ENCODE data around the gene SULT4A1.

The SULT4A1 gene

DNA sequence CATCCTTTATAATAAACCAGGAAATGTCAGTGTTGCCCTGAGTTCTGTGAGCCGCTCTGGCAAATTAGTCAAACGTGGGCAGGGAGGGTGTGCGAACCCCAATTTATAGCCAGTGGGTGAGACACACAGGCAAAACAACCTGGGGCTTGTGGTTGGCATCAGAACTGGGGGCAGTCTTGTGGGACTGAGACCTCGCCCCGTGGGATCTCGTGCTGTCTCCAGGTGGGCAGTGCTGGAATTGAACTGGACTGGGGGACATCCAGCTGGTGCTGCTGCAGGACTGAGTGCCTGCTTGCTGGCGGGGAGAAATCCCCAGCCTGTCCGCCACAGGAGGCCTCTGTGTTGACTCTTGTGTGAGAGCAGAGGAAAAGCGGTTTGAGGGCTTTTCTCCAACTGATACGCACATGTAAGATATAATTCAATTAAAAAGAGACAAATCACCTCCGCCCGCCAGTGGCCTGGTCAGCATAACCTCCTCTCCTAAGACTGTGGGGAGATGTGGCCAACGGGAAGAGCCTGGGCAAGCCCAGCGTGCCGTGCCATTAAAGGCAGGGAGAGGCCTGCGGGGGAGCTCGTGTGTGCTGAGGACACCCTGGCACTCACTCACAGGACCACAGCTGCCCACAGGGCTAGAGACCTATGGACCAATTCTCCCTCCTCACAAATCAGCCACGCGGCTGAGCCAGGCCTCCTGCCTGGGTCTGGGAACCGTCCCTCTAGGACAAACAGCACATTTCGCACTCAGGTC lies 18.4 kb downstream of the SULT4A1 start:
- no peak for DNase-seq

- no peak for DNase-seq
Measured at GRCh38 chr22:43841742-43842141, 20.6 kb downstream of the SULT4A1 start.

GRCh38 chr22:43840851-43841250 lies 21.5 kb downstream of the SULT4A1 start:
- no peak for DNase-seq

DNA sequence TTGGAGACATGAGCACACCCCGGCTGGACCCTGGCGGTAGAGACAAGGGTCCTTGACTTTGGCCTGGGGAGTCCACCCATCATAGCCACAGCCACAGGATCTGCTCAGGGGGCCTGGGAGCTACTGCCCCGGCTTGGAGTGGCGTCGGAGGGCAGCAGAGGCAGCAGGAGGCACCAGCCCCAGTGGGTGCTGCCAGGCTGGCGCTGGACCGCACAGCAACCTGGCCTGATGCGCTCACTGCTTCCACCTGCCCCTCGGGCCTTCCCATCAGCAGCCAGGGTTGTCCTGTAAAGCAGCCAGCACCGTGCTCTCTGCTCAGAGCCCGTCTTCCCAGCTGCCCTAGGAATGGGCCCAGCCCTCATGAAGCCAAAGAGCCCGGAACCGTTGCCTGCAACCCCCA lies 21.9 kb downstream of the SULT4A1 start:
- no peak for DNase-seq

GRCh38 chr22:43839781-43840180 lies 22.5 kb downstream of the SULT4A1 start:
- no peak for DNase-seq

- no peak for DNase-seq
Measured at GRCh38 chr22:43838571-43839307, 23.6 kb downstream of the SULT4A1 start.

DNA sequence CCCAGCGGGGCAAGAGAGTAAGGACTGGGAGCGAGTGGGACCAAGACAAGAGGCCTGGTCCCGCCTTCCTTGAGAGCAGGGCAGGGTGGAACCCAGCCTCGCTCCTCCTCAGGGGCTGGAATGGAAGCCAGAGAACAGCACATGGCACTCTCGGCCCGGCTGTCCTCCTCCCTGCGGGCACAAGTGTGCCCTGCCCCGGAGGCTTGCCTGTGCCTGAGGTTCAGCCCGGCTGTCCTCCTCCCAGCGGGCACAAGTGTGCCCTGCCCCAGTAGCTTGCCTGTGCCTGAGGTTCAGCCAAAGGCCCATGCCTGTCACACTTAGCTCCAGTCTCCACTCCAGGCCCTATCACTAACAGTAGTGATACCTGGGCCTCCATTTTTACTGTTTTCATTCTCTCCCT lies 24.2 kb downstream of the SULT4A1 start:
- no peak for DNase-seq

GRCh38 chr22:43837666-43838065 lies 24.6 kb downstream of the SULT4A1 start:
- DNase-seq: no peak

DNA sequence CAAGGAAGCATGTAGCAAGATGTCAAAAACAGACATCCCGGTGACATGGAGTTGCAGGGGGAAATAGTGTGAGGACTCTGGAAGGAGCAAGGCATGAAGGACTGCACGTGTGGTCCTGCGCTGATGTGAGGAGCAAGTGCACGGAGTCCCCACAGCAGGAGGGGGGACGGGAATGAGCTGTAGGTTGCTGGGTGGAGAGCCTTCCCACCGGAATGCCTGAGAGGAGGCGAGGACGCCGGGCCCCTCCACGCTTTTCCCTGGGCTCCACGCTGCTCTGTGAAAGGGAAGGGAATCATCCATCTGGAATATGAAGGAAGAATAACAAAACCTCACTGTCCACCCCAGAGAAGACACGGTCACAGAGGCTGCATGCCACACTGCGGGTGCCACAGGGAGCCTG lies 26.6 kb downstream of the SULT4A1 start:
- no peak for DNase-seq

DNA sequence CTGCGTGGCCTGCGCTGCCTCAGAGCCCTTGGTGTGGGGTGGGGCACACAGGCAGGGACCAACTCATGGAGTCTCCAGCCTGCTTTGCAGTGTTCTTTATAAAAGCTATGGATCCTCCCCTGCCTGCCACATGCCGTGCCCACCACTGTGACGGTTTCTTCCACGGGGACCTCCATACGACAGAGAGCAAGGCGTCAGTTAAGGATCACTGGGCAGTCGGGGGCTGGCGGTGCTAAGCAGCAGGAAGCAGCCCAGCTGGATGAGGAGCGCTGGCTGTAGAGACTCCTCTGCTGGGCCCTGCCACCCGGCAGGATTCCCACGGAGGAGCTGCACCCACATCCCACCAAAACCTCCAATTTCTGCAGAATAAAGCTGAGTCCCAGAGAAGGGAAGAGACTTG lies 27.1 kb downstream of the SULT4A1 start:
- no peak for DNase-seq

DNA sequence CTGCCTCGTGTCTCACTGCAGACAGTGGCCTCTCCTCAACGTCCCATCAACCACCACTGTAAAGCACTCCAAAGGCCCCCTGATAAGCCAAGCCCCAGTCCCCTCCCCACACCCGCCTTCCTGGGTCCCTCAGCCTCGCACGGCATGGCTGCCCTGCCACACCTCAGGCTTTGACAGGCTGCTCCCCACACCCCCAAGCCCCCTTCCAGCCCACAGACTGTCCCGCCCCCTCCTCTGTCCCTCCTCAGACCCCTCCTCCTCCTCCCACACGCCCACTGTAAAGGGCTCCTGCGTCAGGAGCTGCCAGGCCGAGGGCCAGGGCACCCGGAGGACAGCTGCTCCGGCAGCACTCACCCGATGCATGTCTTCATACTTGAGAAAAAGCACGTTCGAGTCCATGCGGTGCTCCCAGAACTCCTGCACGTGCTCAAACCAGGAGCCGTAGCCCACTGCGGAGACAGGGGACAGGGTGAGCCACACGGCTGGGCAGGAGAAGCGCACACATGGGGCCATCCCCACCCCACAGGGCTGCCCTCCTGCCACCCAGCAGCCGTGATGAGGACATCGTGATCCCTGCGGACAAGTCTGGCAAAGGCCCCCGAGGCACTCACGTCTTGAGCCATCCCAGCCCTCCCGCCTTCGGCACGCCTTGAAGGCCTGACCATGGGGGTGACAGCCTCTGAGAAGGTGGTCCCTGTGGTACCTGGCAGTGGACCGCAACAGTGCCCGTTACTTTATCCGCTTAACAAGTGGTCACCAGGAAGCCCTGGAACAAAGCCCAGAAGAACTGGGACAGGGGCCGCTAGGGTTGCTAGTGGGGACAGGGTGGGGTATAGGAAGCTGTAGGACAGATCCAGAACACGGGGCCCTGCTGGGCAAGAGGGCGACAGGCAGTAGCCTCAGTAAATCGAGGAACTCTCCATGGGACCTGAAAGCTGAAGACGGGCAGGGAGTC lies 28.8 kb downstream of the SULT4A1 start:
- no peak for DNase-seq

GRCh38 chr22:43832393-43833265 lies 29.7 kb downstream of the SULT4A1 start:
- DNase-seq: no peak

DNA sequence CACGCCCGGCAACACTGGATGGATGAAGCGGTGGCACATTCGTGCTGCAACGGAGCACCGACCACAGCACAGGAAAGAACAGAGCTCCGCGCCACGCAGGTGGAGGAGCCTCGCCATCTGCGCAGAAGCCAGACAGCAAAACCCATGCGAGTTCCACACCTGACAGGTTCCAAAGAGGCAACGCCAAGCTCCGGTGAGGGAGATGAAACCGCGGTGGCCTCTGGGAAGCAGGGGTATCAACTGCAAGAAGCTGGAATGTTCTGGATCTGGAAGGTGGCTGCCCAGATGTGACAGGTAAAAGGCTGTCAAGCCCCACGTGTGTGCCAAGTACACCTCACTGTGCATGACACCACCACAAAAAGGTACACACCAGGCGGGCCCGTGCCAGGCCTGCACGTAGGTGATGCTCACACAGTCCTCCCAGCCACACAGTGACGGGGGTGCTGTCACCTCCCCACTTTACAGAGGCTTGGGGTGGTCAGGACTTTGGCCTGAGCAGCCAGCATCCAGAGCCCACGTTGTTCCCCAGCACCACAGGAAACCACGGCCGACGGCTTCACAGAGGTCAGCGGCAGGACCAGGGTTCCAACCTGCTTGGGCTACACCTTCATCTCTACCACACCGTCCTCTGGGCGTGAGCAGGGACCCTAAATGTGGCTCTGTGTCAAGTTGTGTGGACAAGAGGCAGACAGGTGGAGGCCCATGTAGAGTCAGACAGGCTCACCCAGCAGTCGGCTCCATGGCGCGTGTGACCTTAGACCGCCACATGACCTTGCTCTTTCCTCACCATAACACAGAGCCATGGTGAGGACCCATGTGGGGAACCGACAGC lies 30.5 kb downstream of the SULT4A1 start:
- no peak for DNase-seq

DNA sequence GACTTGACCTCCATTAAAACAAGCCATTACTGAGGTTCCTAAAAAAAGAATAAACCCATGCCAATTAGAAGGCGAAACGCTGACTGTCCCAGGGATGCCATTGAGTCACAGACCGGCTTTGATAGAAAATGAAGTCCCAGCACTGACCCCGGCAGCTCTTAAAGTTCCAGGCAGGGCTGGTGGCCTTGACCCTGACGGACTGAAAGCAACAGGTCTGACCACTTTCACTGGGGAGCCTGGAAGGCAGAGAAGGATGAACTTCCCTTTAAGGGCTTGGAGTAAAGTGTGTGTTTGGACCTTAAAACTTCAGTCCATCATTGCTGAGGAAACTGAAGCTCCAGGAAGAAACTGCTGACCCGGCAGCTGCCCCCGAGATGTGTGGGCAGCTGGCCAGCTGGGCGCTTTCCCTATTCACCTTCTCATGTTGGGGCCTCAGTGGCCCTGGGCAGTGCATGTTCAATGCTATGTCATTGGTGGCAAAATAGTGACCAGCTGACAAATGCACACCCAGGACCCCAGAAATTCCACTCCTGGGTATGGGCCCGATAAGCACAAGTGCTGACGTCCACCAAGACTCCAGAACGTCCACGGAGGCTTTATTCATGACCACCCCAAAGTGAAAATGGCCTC lies 31.3 kb downstream of the SULT4A1 start:
- DNase-seq: no peak

DNA sequence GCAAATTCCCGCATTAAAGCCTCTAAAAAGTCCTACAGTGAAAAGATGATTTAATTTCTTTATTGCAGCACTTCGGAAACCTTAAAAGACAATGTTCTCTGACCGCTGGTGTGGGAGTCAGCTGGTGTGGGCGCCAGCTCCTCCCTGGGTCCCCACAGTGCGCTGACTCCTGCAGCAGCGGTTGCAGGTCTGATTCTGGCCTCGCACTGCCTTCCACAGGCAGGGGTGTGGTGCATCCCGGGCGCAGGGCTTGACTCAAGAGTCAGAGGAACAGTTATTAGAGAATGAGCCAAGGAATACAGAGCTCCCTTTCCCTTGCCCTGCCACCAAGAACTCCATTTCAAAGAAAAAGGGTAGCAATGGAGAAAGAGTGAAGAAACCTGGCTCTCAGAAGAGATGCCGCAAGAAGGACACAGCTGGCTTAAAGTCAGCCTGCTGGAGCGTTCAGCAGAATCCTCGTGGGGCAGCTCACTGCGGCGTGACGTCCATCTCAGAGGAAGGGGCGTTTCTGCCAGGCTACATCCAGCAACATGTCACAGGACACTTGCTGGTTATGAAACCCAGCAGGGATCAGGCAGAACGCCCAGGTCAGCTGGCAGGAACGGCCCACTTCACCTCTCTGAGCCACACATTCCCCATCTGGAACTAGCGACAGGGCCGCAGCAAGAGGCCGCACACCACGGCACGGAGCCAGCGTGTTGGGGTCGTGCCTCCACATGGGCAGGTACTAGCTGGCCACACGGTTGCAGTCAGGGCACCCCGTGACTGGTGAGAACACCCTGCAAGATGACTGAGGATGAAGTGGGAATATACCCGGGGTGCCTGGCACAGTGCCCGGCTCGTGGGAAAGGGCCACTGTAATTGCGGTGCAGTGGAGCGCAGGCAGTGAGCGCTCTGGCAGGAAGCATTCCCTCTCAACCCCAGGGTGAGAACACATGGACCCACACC lies 32.1 kb downstream of the SULT4A1 start:
- DNase-seq: no peak

DNA sequence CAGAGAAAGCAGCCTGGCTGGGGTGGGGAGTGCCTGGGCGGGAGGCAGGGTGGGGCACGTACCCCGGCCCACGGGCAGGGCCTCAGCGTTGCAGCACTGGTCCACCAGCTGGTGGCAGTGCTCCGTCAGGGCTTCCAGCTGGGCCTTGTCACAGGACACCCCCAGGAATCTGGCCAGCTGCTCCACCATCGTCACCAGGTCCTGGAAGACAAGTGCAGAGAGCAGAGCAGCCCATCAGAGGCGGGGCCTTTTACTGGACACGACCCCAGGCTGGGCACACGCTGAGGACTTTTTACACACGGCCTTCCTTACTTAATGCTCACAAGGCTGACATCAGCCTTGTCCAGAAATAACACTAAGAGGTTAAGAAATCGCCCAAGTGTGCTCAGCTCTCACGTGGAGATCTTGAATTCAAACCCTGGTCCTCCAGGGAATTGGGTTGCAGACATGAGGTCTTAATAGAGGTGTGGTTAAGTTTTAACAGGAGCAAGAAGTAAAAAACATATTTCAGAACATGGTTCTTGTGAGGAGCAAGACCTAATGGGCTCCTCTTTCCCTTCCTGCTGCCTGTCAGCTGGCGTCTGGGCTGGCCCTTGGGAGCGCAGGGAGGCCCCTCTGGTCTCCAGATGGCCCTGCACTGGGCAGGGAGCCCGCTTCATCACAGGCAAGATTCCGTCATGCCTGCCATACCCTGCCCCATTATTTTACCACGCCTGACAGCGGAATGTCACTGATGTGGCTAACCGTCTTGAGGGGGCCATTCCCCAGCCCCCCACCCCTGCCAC lies 33.1 kb downstream of the SULT4A1 start:
- DNase-seq: no peak

DNA sequence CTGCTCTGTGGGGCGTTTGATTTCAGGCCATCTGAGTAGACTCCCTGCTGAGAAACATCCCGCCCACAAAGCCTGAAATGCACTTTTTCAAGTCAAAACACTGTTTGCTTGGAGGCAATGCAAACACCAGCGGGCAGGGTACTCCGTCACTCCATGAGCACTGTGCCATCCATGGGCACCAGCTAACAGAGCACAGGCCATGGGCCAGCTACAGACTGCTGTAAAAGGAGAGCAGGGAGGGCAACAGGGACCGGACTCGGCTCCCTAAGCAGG lies 33.7 kb downstream of the SULT4A1 start:
- DNase-seq: no peak

GRCh38 chr22:43827926-43828724 lies 34.2 kb downstream of the SULT4A1 start:
- no peak for DNase-seq

Measured in CD4-positive, alpha-beta T cell treated with Interleukin-6 for 4 hours (primary cell).